Non-pigmented ciliary epithelial cell (primary cell): ENCODE data around the gene SPARCL1.
"Not testable (repeated sequence)": the region's sequence is repeated elsewhere in the genome, so short reads cannot be mapped to it uniquely, and the experiment has no call there.

Experiments used
- DNase-seq: peaks from one replicate; pipeline ENCODE4 v3.0.0-alpha.2; 2010; ENCODE audit warnings: low read depth

The SPARCL1 gene

DNA sequence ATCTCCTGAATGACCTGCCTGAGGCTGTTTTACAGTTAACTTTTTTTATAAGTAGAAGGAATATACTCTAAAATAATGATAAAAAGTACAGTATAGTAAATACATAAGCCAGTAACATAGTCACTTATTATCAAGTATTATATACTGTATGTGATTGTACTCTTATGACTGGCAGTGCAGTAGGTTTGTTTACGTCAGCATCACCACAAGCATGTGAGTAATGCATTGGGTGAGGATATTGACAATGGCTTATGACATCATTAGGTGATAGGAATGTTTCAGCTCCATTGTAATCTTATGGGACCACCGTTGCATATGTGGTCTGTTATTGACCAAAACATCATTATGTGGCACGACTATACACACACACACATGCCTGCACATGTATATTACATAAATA is 86.3 kb downstream of the SPARCL1 start:
- no peak for DNase-seq

DNA sequence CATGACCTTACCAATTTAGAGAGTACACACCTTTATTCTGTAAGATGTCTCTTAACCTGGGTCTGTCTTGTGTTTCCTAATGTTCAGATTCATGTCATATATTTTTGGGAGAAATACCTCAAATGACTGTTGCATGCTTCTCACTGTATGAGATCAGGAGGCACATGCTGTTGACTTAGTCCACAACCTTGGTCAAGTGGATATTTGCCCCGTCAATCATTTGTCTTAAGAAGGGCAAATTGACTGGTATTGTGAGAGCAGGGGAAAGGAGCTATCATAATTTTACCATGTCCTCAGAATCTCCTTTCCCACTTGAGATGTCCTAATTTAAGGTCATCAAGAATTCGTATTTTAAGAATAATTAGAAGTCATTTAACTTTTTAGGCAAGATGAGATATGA is 95.8 kb downstream of the SPARCL1 start:
- DNase-seq: no peak

DNA sequence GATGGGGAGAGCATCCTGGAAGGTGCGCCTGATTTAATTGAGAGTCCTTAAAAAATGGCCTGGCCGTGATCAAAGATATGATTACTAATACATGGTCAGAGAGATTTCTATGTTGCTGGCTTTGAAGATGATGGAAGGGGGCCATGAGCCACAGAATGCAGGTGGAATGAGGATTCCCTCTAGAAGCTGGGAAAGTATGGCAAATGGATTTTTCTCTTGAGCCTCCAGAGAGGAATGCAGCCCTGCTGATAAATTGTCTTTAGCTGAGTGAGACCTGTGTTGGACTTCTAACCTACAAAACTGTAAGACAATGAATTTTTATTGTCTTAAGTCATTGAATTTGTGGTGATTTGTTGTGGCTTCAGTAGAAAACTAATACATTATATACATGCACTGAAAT is 99.1 kb downstream of the SPARCL1 start:
- DNase-seq: no peak

DNA sequence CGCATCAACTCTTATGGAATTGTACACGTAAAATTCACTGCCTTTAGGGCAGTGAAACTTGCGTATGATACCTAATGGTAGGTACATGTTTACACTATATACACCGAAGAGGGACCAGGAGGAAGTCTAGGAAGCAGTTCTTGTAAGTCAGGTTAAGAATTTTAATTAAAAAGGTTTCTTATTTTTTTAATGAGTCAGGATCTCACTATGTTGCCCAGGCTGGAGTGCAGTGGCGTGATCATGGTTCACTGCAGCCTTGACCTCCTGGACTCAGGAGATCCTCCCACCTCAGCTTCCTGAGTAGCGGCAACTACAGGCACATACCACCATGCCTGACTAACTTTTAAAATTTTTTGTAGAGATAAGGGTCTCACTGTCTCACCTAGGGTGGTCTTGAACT is 100.2 kb downstream of the SPARCL1 start:
- DNase-seq: no peak

DNA sequence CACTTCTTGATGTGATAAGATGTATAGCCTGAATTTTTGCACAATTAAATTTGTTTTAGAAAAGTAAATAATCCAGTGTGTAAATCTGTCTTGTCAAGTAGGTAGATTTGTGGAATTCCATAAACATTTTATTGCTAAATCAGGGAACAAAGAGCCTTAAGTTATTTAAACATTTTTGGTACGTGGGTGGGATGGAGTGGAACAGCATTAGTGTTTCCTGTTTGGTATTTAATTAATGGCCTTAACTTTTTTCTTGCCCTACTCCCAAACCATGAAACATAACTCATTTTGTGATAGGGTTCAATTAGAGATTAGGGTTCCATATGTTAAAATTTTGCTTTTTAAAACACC is 101.7 kb downstream of the SPARCL1 start:
- DNase-seq: no peak

DNA sequence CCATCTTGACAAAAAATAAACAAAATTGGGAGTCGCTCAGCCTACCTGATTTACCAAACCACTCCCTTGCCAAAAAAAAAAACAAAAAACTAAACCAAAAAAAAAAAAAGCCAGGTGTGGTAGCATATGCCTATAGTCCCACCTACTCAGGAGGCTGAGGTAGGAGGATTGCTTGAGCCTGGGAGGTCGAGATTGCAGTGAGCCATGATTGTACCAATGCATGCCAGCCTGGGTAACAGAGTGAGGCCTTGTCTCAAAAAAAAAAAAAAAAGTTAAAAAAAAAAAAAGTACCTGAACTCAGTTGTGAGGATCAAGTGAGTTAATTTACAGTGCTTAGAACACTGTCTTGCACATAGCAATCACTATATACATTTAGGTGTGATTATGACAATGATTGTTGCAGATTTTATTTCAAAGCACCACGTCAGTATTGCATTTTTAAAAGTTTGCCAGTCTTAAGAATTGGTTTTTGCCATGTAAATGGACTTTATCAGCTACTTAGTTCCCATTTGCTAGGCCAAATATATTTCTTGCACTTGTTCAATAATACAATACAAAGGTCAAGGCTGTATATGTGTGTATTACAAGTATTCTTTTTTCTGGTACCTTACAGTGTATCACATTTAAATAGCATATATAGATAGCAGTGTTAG is 102.2 kb downstream of the SPARCL1 start:
- DNase-seq: no peak

DNA sequence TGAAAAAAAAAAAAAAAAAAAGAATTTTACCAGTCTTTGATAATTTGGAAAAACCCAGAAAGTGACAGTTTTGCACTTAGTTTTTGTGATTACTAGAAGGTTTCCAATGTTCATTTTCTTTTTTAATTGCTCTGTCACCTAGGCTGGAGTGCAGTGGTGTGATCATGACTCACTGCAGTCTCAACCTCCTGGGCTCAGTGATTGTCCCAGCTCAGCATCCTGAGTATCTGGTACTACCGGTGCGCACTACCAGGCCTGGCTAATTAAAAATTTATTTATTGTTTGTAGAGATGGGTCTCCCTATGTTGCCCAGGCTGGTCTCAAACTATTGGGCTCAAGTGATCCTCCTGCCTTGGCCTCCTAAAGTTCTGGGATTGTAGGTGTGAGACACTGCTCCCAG is 103.5 kb downstream of the SPARCL1 start:
- no peak for DNase-seq

DNA sequence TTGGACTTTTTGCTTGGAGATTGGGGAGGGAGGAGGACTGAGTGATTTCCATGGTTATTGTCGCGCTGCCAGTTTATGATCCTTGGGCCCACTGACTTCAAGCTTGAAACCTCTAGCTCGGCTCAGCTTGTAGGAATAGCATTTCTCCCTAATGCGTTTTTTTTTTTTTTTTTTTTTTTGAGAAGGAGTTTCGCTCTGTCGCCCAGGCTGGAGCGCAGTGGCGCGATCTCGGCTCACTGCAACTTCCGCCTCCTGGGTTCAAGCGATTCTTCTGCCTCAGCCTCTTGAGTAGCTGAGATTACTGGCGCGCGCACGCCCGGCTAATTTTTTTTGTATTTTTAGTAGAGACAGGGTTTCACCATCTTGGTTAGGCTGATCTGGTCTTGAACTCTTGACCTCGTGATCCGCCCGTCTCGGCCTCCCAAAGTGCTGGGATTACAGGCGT is 105.1 kb downstream of the SPARCL1 start:
- DNase-seq: not testable (repeated sequence)
